COLO668 (cell line): Measurements from ENCODE around the gene NFS1.
"Not testable (repeated sequence)": the region's sequence is repeated elsewhere in the genome, so short reads cannot be mapped to it uniquely, and the experiment has no call there.

Experiments
- DNase-seq: peaks from one replicate; lab custom pipeline; 2025; ENCODE audit not compliant: unreplicated experiment; lab: John Stamatoyannopoulos, UW

NFS1 gene

GRCh38 chr20:35729836-35730582 lies 30.9 kb upstream of the NFS1 start:
- DNase-seq, result no peak

GRCh38 chr20:35729283-35729807 lies 30.2 kb upstream of the NFS1 start:
- no peak for DNase-seq

GRCh38 chr20:35726842-35727711 lies 27.9 kb upstream of the NFS1 start:
- no peak for DNase-seq

DNA sequence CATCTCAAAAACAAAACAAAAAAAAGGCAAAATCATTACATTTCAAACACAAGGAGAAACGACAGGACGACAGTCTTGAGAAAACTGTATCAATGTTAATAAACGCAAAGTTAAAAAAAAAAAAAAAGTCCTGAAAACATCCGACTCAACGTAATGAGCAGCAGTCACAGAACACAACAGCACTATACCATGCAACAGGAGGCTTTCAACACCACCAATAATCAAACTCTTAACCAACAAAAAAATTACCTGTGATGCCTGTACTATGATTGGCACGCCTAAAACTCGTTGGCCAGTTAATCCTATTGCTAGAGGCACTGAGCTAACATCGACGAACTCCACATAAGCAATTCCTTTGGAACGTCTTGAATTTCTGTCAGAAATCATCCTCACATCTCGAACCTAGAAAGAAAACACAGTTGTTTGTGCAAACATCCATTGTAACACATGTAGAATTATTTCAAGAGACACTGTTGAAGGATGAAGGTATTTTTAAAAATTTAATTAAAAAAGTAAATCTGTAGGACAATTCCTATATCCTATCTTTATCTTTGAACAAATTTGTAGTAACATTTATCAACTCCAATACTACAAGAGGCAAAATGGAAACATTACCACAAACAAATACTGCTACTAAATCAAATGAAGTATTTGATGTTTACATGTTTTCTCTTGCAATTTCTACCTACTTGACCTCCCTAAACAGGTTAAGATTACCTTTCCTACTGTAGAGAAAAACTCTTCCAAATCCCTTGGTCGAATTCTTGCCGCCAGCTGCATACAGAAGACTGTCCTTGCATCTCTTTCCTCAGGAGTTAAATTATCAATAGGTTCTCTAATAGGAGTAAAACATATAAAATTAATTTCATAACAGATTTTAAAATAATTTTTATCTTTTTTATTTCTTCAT lies 25.4 kb upstream of the NFS1 start:
- no peak for DNase-seq

GRCh38 chr20:35723652-35724320 lies 24.6 kb upstream of the NFS1 start:
- DNase-seq, result not testable (repeated sequence)

DNA sequence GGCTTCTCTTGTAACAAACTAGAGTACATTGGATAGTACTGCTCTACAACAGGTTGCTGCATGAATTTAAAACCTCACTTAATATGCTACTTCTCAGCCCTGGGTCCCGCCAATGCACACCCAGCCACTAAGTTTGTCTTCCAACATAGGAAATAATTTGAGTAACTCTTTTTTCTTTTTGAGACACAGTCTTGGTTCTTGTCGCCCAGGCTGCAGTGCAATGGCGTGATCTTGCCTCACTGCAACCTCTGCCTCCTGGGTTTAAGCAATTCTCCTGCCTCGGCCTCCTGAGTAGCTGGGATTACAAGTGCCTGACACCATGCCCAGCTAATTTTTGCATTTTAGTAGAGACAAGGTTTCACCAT lies 24.1 kb upstream of the NFS1 start:
- DNase-seq, result not testable (repeated sequence)

DNA sequence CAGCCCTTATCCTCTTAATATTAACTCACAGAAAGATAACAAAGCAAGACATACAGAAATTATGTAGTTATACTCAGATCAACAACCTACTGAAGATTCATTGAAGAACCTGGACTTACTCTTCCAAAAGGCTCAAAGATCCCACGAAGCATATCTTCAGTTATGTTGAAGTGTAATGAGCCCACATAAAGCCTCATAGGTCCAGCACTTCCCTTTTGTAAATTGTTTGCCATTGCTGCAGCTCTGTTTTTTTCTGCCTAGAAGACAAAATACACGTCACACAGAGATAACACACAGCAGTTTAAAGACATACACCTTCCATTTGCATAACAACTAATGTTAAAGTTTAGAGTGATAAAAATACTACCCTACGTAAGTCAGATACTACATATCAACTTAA lies 22.5 kb upstream of the NFS1 start:
- no peak for DNase-seq

DNA sequence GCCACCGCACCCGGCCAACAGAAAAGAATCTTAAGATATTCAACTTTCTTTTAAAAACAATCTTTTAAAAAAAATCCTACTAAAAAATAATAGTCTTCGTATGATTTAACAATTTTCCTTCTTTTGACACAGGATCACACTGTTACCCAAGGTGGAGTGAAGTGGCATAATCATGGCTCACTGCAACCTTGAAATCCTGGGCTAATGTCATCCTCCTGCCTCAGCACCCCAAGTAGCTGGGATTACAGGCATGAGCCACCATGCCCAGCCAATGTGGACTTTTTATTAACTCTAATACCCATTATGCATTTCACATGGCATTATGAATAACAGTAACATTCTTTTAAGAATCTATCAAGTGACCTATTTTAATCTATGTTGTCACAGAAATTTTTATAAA lies 22.1 kb upstream of the NFS1 start:
- no peak for DNase-seq

DNA sequence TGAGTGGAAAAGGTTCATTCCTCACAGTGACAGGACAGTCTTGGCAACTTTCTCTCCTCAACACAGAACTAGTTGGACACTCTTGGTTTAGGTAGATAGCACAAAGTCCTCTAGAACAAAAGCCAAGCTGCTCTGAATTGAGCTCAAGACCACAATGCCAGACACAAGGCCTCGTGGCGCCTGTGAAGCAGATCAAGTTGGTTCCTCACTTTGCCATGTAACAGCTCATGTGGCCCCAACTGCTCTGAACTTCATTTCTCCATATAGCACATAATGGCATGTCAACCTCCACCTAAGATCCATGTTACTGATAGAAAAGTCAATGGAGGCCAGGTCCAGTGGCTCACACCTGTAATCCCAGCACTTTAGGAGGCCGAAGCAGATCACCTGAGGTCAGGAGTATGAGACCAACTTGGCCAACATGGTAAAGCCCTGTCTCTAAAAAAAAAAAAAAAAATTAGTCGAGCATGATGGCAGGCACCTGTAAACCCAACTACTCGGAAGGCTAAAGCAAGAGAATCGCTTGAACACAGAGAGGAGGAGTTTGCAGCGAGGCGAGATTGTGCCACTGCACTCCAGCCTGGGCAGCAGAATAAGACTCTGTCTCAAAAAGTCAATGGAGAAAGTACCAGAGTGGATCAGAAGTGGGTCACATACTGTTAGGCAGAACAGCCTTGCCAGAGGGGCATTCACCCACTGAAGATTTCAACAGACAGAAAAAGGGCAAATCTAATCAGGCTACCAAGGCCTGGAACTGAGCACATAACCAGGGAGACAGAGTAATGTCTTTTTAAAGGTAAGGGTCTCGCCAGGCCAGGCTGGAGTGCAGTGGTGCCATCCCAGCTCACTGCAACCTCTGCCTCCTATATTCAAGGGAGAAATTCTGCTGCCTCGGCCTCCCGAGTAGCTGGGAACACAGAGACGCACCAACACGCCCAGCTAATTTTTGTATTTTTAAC lies 21.3 kb upstream of the NFS1 start:
- DNase-seq, result no peak

- no peak for DNase-seq
Observed at GRCh38 chr20:35719717-35720116, 20.6 kb upstream of the NFS1 start.

- no peak for DNase-seq
Observed at GRCh38 chr20:35718972-35719635, 20.0 kb upstream of the NFS1 start.

GRCh38 chr20:35718321-35718720 lies 19.2 kb upstream of the NFS1 start:
- DNase-seq, result not testable (repeated sequence)

- DNase-seq, result no peak
Observed at GRCh38 chr20:35716330-35716729, 17.2 kb upstream of the NFS1 start.

- DNase-seq, result no peak
Observed at GRCh38 chr20:35715652-35716051, 16.5 kb upstream of the NFS1 start.

- no peak for DNase-seq
Observed at GRCh38 chr20:35714127-35714526, 15.0 kb upstream of the NFS1 start.

DNA sequence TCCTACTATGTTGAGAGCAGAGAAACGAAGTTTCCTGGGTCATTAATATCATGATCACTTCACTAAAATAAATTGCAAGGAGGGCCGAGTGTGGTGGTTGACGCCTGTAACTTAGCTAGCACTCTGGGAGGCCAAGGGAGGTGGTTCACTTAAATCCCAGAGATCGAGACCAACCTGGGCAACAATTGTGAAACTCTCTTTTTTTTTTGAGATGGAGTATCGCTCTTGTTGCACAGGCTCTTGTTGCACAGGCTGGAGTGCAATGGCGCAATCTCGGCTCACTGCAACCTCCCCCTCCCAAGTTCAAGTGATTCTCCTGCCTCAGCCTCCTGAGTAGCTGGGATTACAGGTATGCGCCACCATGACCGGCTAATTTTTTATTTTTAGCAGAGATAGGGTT lies 14.0 kb upstream of the NFS1 start:
- not testable (repeated sequence) for DNase-seq

DNA sequence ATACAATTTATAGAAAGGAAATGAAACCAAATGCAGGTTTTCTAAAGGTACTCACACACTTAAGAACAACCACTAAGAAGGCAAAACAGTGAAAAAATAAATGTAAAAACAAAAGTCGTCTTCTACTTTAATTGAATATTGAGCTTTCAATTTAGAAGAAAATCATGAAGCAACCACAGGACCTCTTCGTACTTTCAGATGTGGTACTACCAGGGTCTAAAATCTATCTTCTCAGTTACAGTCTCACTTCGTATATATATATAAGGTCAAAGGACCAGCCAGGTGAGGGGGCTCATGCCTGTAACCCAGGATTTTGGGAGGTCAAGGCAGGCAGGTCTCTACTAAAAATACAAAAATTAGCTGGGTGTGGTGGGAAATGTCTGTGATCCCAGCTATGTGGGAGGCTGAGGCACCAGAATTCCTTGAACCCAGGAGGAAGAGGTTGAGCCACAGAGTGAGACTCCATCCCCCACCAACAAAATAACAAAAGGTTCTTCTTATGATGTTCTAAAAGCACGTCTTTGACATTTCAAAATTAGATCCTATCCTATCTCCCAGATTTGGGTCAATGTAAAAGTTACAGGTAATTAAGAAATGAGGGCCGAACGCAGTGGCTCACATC lies 12.5 kb upstream of the NFS1 start:
- DNase-seq, result no peak

- no peak for DNase-seq
Observed at GRCh38 chr20:35710884-35711587, 11.9 kb upstream of the NFS1 start.
